ENCODE results near the gene PPIF. TPM values are rescaled to one million over a fixed set of nuclear protein-coding genes. Genes with fewer than 3 reads are reported as not detected.

The PPIF gene
- total and polyA plus RNA-seq, 2 of the 4 experiments (the other 2 are of a cell fraction) = 29.2 to 130 TPM

DNA sequence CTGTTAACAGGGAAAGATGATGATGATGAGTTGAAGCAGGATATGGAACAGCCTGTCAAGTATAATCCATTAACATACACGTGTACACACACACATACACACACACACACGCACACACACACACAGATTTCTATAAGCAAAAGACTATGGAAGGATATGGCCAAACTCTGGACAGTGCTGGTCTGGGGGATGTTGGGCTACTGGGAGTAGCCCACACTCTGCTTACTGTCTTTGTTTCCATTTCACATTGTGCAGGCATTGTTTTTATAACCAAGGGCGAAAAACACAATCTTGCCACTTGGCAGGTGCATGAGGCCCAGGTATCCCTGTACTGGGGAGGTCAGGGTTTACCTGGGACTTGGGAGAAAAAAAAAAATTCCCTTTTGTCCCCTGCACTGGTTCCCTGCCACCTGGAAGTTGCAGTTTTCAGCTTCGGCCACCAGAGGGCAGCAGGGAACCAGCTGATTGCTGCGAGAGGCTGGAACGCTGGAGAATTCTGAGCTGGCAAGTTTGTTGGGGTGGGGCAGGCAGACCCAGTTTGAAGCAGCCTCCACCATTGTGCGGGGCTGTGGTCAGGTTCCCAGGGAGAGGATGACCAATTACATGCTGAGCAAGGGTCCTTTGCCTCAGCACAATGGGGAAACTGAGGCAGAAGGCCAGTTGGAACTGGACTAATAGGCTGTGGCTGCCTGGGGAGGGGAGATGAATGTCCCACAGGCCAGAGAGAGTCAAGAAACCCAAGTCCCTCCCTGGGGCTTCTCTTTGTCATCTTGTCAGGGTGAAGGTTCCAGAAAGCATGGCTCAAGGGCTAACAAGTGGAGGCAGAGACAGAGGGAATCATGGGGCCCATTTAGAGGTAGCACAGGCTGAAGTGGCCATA lies 27.3 kb downstream of the PPIF start (continued):
- TF ChIP-seq RFX5 (IDR thresholded peaks at IDR 0.05; ENCODE audit: low read depth, low read length) = no peak
- TF ChIP-seq BHLHE40 (IDR thresholded peaks at IDR 0.05; ENCODE audit: low read depth, low read length) = no peak
- no peak for TF ChIP-seq MXI1 (IDR thresholded peaks at IDR 0.05; ENCODE audit: borderline replicate concordance, low read depth, low read length)
